GM12864 (cell line): ENCODE measurements around the gene TBCK.

Experiments
- DNase-seq: peaks from one replicate; pipeline ENCODE4 v3.0.0-alpha.2; 2011; ENCODE audit warnings: low read depth
- H3K4me3 ChIP-seq: 2 replicates; pipeline ENCODE4 v1.5.1; 2011; ENCODE audit warnings: mild to moderate bottlenecking, low read depth, low read length, control low read depth
- TF ChIP-seq, protein P1 (sequence below): IDR thresholded peaks from 2 replicates; pipeline ENCODE4 v1.5.1; 2011; ENCODE audit warnings: low read depth, mild to moderate bottlenecking, moderate library complexity, low read length, control low read depth, inconsistent platforms; ENCODE audit errors: missing control alignments

Gene TBCK

DNA sequence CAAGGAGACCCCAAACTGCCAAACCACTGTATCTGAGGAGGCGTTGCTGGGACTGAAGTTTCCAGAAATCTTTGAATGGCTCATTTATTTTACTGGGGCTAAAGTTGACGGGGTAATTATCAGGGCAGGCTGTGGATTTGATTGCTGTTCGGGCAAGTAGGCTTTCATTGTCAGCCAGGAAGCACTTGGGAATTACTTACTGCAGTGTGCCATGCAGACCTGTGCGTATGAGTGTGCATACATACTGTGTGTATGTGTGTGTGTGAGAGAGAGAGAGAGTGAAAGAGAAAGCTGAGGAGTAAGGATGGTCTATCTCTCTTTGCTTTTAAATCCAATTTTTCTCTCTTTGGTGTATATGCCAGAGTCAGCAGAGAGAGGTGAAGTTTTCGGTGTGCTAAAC lies 298.0 kb downstream of the TBCK start:
- no peak overlapping the region for H3K4me3 ChIP-seq
- DNase-seq: no peak
- TF ChIP-seq, protein P1, sequence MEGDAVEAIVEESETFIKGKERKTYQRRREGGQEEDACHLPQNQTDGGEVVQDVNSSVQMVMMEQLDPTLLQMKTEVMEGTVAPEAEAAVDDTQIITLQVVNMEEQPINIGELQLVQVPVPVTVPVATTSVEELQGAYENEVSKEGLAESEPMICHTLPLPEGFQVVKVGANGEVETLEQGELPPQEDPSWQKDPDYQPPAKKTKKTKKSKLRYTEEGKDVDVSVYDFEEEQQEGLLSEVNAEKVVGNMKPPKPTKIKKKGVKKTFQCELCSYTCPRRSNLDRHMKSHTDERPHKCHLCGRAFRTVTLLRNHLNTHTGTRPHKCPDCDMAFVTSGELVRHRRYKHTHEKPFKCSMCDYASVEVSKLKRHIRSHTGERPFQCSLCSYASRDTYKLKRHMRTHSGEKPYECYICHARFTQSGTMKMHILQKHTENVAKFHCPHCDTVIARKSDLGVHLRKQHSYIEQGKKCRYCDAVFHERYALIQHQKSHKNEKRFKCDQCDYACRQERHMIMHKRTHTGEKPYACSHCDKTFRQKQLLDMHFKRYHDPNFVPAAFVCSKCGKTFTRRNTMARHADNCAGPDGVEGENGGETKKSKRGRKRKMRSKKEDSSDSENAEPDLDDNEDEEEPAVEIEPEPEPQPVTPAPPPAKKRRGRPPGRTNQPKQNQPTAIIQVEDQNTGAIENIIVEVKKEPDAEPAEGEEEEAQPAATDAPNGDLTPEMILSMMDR: no peak

DNA sequence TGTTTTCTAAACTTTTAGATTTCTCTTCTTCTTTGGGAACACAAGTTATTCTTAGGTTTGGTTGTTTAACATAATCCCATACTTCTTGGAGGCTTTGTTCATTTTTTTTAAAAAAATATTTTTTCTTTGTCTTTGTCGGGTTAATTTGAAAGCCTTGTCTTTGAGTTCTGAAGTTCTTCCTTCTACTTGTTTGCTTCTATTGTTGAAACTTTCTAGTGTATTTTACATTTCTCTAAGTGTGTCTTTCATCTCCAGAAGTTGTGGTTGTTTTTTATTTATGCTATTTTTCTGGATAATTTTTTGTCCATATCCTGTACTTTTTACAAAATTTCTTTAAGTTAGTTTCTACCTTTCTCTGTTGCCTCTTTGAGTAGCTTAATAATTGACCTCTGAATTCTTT lies 304.6 kb downstream of the TBCK start:
- H3K4me3 ChIP-seq: no peak overlapping the region
- DNase-seq: no peak
- TF ChIP-seq, protein P1: no peak

DNA sequence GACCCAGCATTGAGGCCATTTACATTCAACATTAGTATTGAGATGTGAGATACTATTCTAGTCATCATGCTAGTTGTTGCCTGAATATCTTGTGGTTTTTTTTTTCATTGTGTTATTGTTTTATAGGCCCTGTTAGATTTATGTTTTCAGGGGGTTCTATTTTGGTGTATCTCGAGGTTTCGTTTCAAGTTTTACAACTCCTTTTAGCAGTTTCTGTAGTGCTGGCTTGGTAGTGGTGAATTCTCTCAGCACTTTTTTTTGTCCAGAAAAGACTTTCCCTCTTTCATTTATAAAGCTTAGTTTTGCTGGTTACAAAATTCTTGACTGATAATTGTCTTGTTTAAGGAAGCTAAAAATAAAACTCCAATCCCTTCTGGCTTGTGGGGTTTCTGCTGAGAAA lies 305.2 kb downstream of the TBCK start:
- TF ChIP-seq, protein P1: no peak
- no peak overlapping the region for H3K4me3 ChIP-seq
- no peak for DNase-seq

DNA sequence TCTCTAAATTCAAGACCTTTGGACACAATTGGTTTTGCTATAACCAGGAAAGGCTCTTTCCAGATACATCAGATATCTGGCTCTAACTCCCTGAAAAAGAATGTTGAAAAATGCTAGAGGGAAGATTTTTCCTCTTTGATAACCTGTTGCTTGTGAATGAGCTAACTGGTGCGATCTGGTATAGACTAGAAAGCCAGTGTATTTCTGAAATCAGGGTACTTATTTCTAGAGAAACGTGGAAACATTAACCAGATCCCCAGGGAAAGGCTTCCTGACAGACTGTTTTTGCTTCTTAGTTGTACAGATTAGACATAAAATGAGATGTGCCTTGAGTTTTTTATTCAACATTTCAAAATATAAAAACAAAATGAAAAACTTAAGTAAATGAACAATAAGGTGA lies 313.0 kb downstream of the TBCK start:
- H3K4me3 ChIP-seq: no peak overlapping the region
- no peak for DNase-seq
- TF ChIP-seq, protein P1: no peak

DNA sequence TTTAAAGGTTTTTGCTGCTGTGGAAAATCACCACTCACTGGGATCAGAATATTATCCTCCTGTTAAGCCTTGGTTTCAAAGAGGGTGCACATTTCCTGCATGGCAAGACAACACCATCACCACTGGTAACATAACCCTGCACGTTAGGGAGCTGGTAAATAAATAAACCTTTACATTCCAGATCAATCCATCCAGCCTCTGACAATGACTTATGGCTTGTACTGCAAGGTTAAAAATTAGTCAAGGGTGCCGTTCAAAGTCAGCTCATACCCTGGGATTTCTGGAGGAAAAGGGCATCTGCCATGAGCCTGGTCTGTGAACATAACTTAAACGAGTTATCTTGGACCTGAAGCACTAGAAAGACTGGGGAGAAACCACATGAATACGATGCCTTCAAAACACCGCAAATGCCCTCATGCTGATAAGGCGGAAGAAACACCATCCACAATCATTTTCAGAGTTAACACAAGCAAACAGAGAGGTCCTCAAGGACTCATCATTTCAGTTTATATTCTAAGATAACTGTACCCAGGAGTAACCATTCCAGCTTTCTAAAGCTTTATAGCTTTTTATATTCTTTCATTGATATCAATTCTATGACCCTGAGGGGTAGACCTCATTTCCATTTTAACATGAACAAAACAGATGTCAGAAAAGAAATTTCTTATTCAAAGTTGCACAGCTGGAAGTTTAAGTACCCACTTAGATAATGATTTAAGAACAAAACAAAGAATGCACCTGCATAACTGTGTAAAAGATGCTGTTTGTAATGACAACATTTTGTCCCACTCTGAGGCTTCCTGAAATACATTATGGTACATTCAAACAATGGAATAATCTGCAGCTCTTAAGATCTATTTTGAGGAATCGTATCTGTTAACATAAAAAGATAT lies 317.6 kb downstream of the TBCK start:
- TF ChIP-seq, protein P1: no peak
- no peak for DNase-seq
- H3K4me3 ChIP-seq: no peak overlapping the region

DNA sequence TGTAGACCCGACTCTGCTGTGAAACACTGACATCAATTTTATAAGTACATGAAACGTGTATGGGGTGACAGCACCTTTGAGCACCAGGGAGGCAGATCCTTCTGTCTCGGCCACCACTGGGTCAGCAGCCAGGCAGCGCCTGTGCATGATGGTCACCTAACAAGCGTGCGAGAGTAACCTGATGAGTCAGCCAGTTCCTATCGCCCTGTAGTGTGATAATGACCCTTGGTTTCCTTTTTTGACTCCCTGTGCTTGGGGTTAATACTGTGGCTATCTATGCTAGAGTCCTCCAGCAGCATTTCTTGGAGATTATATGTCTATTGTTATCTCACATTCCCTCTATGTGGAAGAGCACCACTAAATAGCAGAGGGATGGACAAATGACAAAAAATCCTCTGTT lies 319.2 kb downstream of the TBCK start:
- TF ChIP-seq, protein P1: no peak
- DNase-seq: no peak
- no peak overlapping the region for H3K4me3 ChIP-seq
